IMR-90 (cell line): ENCODE data around the gene PFDN1. TPM values are rescaled to one million over a fixed set of nuclear protein-coding genes. Genes with fewer than 3 reads are reported as not detected.

Experiments used
- ATAC-seq: fragments of 200-7000 bp; cut with Tn5 transposase; 2 replicates; pipeline ENCODE4 v1.9.1; 2020; ENCODE audit warnings: low read depth, mild to moderate bottlenecking, moderate library complexity
- BruUV-seq: library from RNA; stranded (reverse); fragments of 400-500 nt; replicated peaks from 2 replicates; lab custom pipeline; 2021; lab: Mats Ljungman, UMichigan
- CTCF ChIA-PET: fragments of 300-600 bp; formaldehyde crosslinking; extraction: SDS; loops from one replicate; lab custom pipeline; 2021; ENCODE audit warnings: antibody characterized with exemption; lab: Yijun Ruan, JAX
- POLR2A ChIA-PET: fragments of 300-600 bp; sonication (Branson Sonifier 250); formaldehyde crosslinking; loops from one replicate; lab custom pipeline; 2022; ENCODE audit warnings: antibody characterized with exemption; ENCODE audit not compliant: unreplicated experiment; lab: Charles Lee
- DNase-seq: peaks from one replicate; pipeline ENCODE4 v3.0.0; 2013
- H2AFZ ChIP-seq: replicated peaks from 2 replicates; pipeline ENCODE3; 2013; ENCODE audit warnings: low read length, mild to moderate bottlenecking; ENCODE audit not compliant: poor library complexity
- H2AK5ac ChIP-seq: 2 replicates; pipeline ENCODE4 v1.6.1; 2013; ENCODE audit warnings: low read depth, low read length, inconsistent platforms
- H2AK9ac ChIP-seq: replicated peaks from 2 replicates; pipeline ENCODE3; 2013; ENCODE audit warnings: mild to moderate bottlenecking, low read depth, low read length, moderate library complexity; ENCODE audit not compliant: poor library complexity
- H2BK120ac ChIP-seq: 2 replicates; pipeline ENCODE4 v1.6.1; 2013; ENCODE audit warnings: low read depth, low read length, inconsistent platforms
- H2BK15ac ChIP-seq: 3 replicates; pipeline ENCODE4 v1.6.1; 2013; ENCODE audit warnings: low read depth, low read length, inconsistent platforms
- H2BK20ac ChIP-seq: 2 replicates; pipeline ENCODE4 v1.6.1; 2013; ENCODE audit warnings: low read depth, mild to moderate bottlenecking, inconsistent platforms, low read length, moderate library complexity
- H2BK5ac ChIP-seq: 2 replicates; pipeline ENCODE4 v1.6.1; 2013; ENCODE audit warnings: mild to moderate bottlenecking, low read depth, low read length, inconsistent platforms; ENCODE audit not compliant: poor library complexity, severe bottlenecking
- H3K14ac ChIP-seq: replicated peaks from 2 replicates; pipeline ENCODE4 v1.6.1; 2013; ENCODE audit warnings: low read depth, low read length, inconsistent platforms
- H3K18ac ChIP-seq: 2 replicates; pipeline ENCODE4 v1.6.1; 2013; ENCODE audit warnings: low read depth, low read length, control low read depth
- H3K23ac ChIP-seq: 2 replicates; pipeline ENCODE4 v1.6.1; 2013; ENCODE audit warnings: low read depth, low read length, inconsistent platforms
- H3K27ac ChIP-seq: 2 replicates; pipeline ENCODE4 v1.5.1; 2013; ENCODE audit warnings: mild to moderate bottlenecking, control low read depth, low read length; ENCODE audit not compliant: insufficient read depth
- H3K27me3 ChIP-seq: 2 replicates; pipeline ENCODE4 v1.6.1; 2013; ENCODE audit warnings: low read length; ENCODE audit not compliant: control insufficient read depth, insufficient read depth
- H3K36me3 ChIP-seq: 2 replicates; pipeline ENCODE4 v1.6.1; 2013; ENCODE audit warnings: low read length, mixed read lengths; ENCODE audit not compliant: control insufficient read depth, insufficient read depth
- H3K4ac ChIP-seq: 2 replicates; pipeline ENCODE4 v1.6.1; 2013; ENCODE audit warnings: low read depth, low read length, inconsistent platforms
- H3K4me1 ChIP-seq: 2 replicates; pipeline ENCODE4 v1.6.1; 2013; ENCODE audit warnings: low read length, mixed read lengths; ENCODE audit not compliant: control insufficient read depth, insufficient read depth
- H3K4me2 ChIP-seq: 2 replicates; pipeline ENCODE4 v1.6.1; 2013; ENCODE audit warnings: low read depth, mild to moderate bottlenecking, control low read depth, low read length, moderate library complexity
- H3K4me3 ChIP-seq: 2 replicates; pipeline ENCODE4 v1.5.1; 2013; ENCODE audit warnings: low read depth, mild to moderate bottlenecking, control low read depth, low read length, moderate library complexity; ENCODE audit not compliant: insufficient read depth
- H3K56ac ChIP-seq: 2 replicates; pipeline ENCODE4 v1.6.1; 2013; ENCODE audit warnings: low read length, inconsistent platforms; ENCODE audit not compliant: insufficient read depth; ENCODE audit errors: extremely low read depth
- H3K79me1 ChIP-seq, 2 experiments: 2 replicates each; pipeline ENCODE4 v1.6.1; 2013; ENCODE audit warnings: low read length in 2 of 2, inconsistent platforms in 1 of 2, low read depth in 1 of 2
- H3K9ac ChIP-seq: 2 replicates; pipeline ENCODE4 v1.6.1; 2013; ENCODE audit warnings: low read depth, low read length, control low read depth
- H3K9me1 ChIP-seq: 2 replicates; pipeline ENCODE4 v1.6.1; 2013; ENCODE audit warnings: low read length, inconsistent platforms; ENCODE audit not compliant: insufficient read depth
- H3K9me3 ChIP-seq: 2 replicates; pipeline ENCODE4 v1.6.1; 2013; ENCODE audit warnings: low read length; ENCODE audit not compliant: control insufficient read depth, insufficient read depth
- H4K20me1 ChIP-seq: 2 replicates; pipeline ENCODE4 v1.6.1; 2013; ENCODE audit warnings: low read length, inconsistent platforms; ENCODE audit not compliant: insufficient read depth
- H4K5ac ChIP-seq: 2 replicates; pipeline ENCODE4 v1.6.1; 2013; ENCODE audit warnings: mild to moderate bottlenecking, low read depth, low read length, control low read depth
- H4K8ac ChIP-seq, 2 experiments: 2 replicates each; pipeline ENCODE4 v1.6.1; 2013; ENCODE audit warnings: low read depth in 2 of 2, low read length in 2 of 2, control low read depth in 1 of 2, inconsistent platforms in 1 of 2
- H4K91ac ChIP-seq: 2 replicates; pipeline ENCODE4 v1.6.1; 2013; ENCODE audit warnings: low read depth, low read length, inconsistent platforms; ENCODE audit not compliant: insufficient read depth
- BHLHE40 ChIP-seq: fragments of 150-350 bp; IDR thresholded peaks from 2 replicates; pipeline ENCODE4 v1.6.1; 2016; ENCODE audit warnings: mild to moderate bottlenecking, low read depth, low read length
- CTCF ChIP-seq: conservative IDR thresholded peaks from 2 replicates; pipeline ENCODE4 v1.5.1; 2012; ENCODE audit warnings: mild to moderate bottlenecking, low read depth, low read length, improper control_type of control experiment
- MAZ ChIP-seq: IDR thresholded peaks from 2 replicates; pipeline ENCODE4 v1.6.1; 2012; ENCODE audit warnings: low read depth, mild to moderate bottlenecking, low read length, improper control_type of control experiment, moderate library complexity, borderline replicate concordance
- MXI1 ChIP-seq: IDR thresholded peaks from 2 replicates; pipeline ENCODE4 v1.6.1; 2012; ENCODE audit warnings: low read depth, mild to moderate bottlenecking, low read length, moderate library complexity, borderline replicate concordance
- RCOR1 ChIP-seq: IDR thresholded peaks from 2 replicates; pipeline ENCODE4 v1.6.1; 2012; ENCODE audit warnings: mild to moderate bottlenecking, low read length, improper control_type of control experiment; ENCODE audit not compliant: insufficient replicate concordance
- USF2 ChIP-seq: fragments of 150-350 bp; IDR thresholded peaks from 2 replicates; pipeline ENCODE4 v1.6.1; 2017; ENCODE audit warnings: mild to moderate bottlenecking, antibody characterized with exemption, low read length, low read depth
- WGBS, 2 experiments: methylation state at CpG; one replicate each; pipeline versions ENCODE4 v1.1.5 to v1.1.7; 2013; ENCODE audit warnings: missing lambda C conversion rate in 2 of 2; ENCODE audit not compliant: insufficient read length in 1 of 2; ENCODE audit errors: extremely low coverage in 2 of 2; 5-methylcytosine and 5-hydroxymethylcytosine counted together
- dilution Hi-C: fragments of 300-500 bp; cut with HindIII; formaldehyde crosslinking; loops from one replicate; pipeline ENCODE4 v1.14.3; 2018; ENCODE audit warnings: low sequenced_read_pairs; ENCODE audit not compliant: unreplicated experiment
- in situ Hi-C: fragments of 300-500 bp; cut with MboI; formaldehyde crosslinking; loops from 3 replicates; pipeline ENCODE4 v1.14.3; 2019; ENCODE audit warnings: low sequenced_read_pairs, inconsistent platforms, mixed read lengths
- intact Hi-C: fragments of 100-400 bp; cut with micrococcal nuclease; formaldehyde crosslinking; loops from 2 replicates; pipeline ENCODE4 v1.10.0; 2022
- polyA plus RNA-seq, 3 experiments: library from polyadenylated mRNA; depleted of rRNA; stranded (reverse); fragments of >200 nt; gene quantifications; 2 replicates each; pipeline ENCODE4 v1.2.3, GENCODE V29; 2012; ENCODE audit warnings: low replicate concordance in 1 of 3
- total RNA-seq: library from RNA; depleted of rRNA; stranded (reverse); fragments of >200 nt; gene quantifications from 2 replicates; pipeline ENCODE4 v1.2.3, GENCODE V29; 2012

Gene PFDN1
- total and polyA plus RNA-seq, 2 of the 4 experiments (the other 2 are of a cell fraction): 98.8 to 134 TPM

GRCh38 chr5:140284013-140284412, 18.9 kb downstream of the PFDN1 start:
- ATAC-seq (no peak), DNase-seq (no peak)
- dilution Hi-C loops: no loop called here
- H4K20me1 ChIP-seq: peaks cover 13% of the 10 kb centered on the region; the same call in 1 of the 2 replicates
- no peak overlapping the region for H2BK5ac ChIP-seq
- POLR2A ChIA-PET: no interaction called here
- H4K8ac ChIP-seq: no peak overlapping the region
- CTCF ChIA-PET: no interaction called here
- H4K91ac ChIP-seq: no peak overlapping the region
- H3K9me3 ChIP-seq: no peaks in the 10 kb centered on the region
- no peaks in the 10 kb centered on the region; the same call in 1 of the 2 replicates for H3K9me1 ChIP-seq
- WGBS, 2 experiments: no CpG with 5 or more reads among the region's 3 CpGs
- H3K56ac ChIP-seq: no peak overlapping the region
- no peak overlapping the region for H2AK9ac ChIP-seq
- no peak overlapping the region for H2BK20ac ChIP-seq
- in situ Hi-C loops: no loop called here
- H3K79me1 ChIP-seq: peaks cover 21 to 44% of the 10 kb centered on the region in 2 experiments
- no peak overlapping the region for H2AFZ ChIP-seq
- no peak overlapping the region for H3K4me2 ChIP-seq
- no peak overlapping the region for H2BK15ac ChIP-seq
- peaks cover 3% of the 10 kb centered on the region; the same call in 1 of the 2 replicates for H3K36me3 ChIP-seq
- H3K23ac ChIP-seq: no peak overlapping the region
- no peaks in the 10 kb centered on the region for H3K27me3 ChIP-seq
- no peak overlapping the region for H2AK5ac ChIP-seq
- H4K5ac ChIP-seq: no peak overlapping the region
- H3K9ac ChIP-seq: no peak overlapping the region
- H3K27ac ChIP-seq: no peak overlapping the region
- intact Hi-C loops: no loop called here
- H3K4me1 ChIP-seq: peaks cover 2% of the 10 kb centered on the region
- no peak overlapping the region for H3K18ac ChIP-seq
- TF ChIP-seq MXI1 (no peak), CTCF (no peak), BHLHE40 (no peak), USF2 (no peak), RCOR1 (no peak), MAZ (no peak)
- H3K4ac ChIP-seq: no peak overlapping the region
- no peak overlapping the region for H3K4me3 ChIP-seq
- H2BK120ac ChIP-seq: no peak overlapping the region
- no peak overlapping the region for H3K14ac ChIP-seq
- no TSS peak for BruUV-seq
